Pancreas (tissue), 10 donors: ENCODE results near the gene SLC7A4. TPM values are rescaled to one million over a fixed set of nuclear protein-coding genes. Genes with fewer than 3 reads are reported as not detected.
A peak's percentile ranks its signal among the peaks of the same experiment; 100 is the strongest.

ENCODE experiments used
- ATAC-seq, 4 donors: fragments of 200-7000 bp; cut with Tn5 transposase; one replicate each; pipeline versions ENCODE4 v1.8.0 to v1.9.1; 2020; ENCODE audit warnings: mild to moderate bottlenecking in 4 of 4, moderate library complexity in 4 of 4
- DNase-seq, 6 donors: peaks; one replicate each; pipeline ENCODE4 v3.0.0-alpha.2; 2020
- FAIRE-seq: peaks from 2 replicates; lab custom pipeline; 2012; peaks lifted over from hg19 to GRCh38; lab: Jason Lieb, UNC
- H3K27ac ChIP-seq, 4 donors: fragments of 200-600 bp; sonication (generic); 1 replicate in 3 of 4; 2 replicates in 1 of 4; pipeline versions ENCODE4 v1.5.0 to v1.8.0; 2020
- H3K27me3 ChIP-seq, 4 donors: fragments of 200-600 bp; one replicate each; pipeline ENCODE4 v1.8.0; 2021
- H3K36me3 ChIP-seq, 3 donors: fragments of 200-600 bp; sonication (generic) in 1 of 3; one replicate each; pipeline versions ENCODE4 v1.5.0 to v1.8.0; 2020 to 2021
- H3K4me1 ChIP-seq, 3 donors: fragments of 200-600 bp; one replicate each; pipeline ENCODE4 v1.8.0; 2021
- H3K4me3 ChIP-seq, 4 donors: fragments of 200-600 bp; sonication (generic) in 2 of 4; one replicate each; pipeline versions ENCODE4 v1.5.0 to v1.8.0; 2020 to 2021
- H3K9me3 ChIP-seq, 4 donors: fragments of 200-600 bp; one replicate each; pipeline ENCODE4 v1.8.0; 2021
- WGBS, 2 donors: extraction: QIAGEN DNeasy Blood & Tissue Kit; methylation state at CpG; one replicate each; pipeline ENCODE4 v1.1.7; 2013; 5-methylcytosine and 5-hydroxymethylcytosine counted together
- intact Hi-C, 3 donors: fragments of 100-400 bp; cut with DNase I; formaldehyde crosslinking; loops; one replicate each; pipeline versions ENCODE4 v1.11.1 to v1.14.2; 2022
- polyA plus RNA-seq, 2 donors: library from polyadenylated mRNA; stranded (reverse); fragments of 200-250 nt; gene quantifications; one replicate each; pipeline ENCODE4 v1.2.3, GENCODE V29; 2013
- total RNA-seq, 6 donors: library from RNA; stranded (reverse); fragmentation: NEBNext Ultra II Directional in 4 of 6; extraction: Animal tissue kit (Norgen Biotek cat#: 25700) in 4 of 6; gene quantifications; one replicate each; pipeline versions ENCODE4 v1.2.1 to v1.2.4, GENCODE V29; 2021 to 2023
- TF ChIP-seq, protein P1 (sequence below), 4 donors: fragments of 200-600 bp; sonication (generic) in 3 of 4; IDR thresholded peaks; one replicate each; pipeline versions ENCODE4 v1.5.0 to v1.8.0; 2021; ENCODE audit warnings: antibody characterized with exemption in 4 of 4
- donor health status: healthy with polysubstance abuse.
- donor health status: DM: no; HTN: no; CAD: no; lungs with moderate emphysema.
- donor health status: DM: no; HTN: no; CAD: no.
- donor health status: control.
- donor health status: control.
- donor health status: Bipolar disorder and iron deficiency.
- donor health status: DM: yes; HTN: yes; CAD: no.
- donor health status: DM: no; HTN: no; CAD: no.
- donor health status: DM: no; HTN: no; CAD: no.
- donor health status: DM: yes; HTN: yes; CAD: no.

Gene SLC7A4
- total and polyA plus RNA-seq, 8 donors = 0.09 to 1.4 (median 0.20) TPM; not detected in 1

DNA sequence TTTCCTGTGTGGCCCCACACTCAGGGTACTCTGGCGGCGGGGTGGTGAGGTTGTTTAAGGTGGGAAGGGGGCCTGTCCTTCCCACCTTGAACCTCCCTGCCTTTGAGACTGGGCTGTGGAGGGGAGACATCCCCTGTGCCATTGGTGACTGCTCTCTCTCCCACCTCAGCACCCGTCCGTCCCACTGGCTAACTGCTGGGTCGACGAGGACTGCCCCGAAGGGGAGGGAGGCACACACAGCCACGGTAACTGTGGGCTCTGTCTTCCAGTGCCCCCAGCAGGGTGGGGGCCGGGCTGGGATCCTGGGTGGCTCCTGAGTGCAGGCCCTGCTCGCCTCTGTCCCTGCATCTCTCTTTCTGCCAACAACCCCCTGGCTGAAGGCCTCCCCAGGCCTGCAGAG, 9.9 kb downstream of the SLC7A4 start:
- intact Hi-C loops = loop anchor here in 1 of 3 donors (10.0 kb wide), 1 partner anchor 52 kb away; no protein-coding TSS in a partner anchor
- Histone ChIP-seq H3K27me3 (no peaks in the 10 kb centered on the region), H3K36me3 (no peaks in the 10 kb centered on the region), H3K27ac (no peak overlapping the region), H3K9me3 (no peaks in the 10 kb centered on the region), H3K4me3 (no peak overlapping the region), H3K4me1 (no peaks in the 10 kb centered on the region)
- DNase-seq (peak in 1 of 6 donors; percentile 38), ATAC-seq (no peak), FAIRE-seq (no peak)
- WGBS, 2 donors = 59 to 64% methylated on average over 10 of the region's 10 CpGs
- TF ChIP-seq, protein P1, sequence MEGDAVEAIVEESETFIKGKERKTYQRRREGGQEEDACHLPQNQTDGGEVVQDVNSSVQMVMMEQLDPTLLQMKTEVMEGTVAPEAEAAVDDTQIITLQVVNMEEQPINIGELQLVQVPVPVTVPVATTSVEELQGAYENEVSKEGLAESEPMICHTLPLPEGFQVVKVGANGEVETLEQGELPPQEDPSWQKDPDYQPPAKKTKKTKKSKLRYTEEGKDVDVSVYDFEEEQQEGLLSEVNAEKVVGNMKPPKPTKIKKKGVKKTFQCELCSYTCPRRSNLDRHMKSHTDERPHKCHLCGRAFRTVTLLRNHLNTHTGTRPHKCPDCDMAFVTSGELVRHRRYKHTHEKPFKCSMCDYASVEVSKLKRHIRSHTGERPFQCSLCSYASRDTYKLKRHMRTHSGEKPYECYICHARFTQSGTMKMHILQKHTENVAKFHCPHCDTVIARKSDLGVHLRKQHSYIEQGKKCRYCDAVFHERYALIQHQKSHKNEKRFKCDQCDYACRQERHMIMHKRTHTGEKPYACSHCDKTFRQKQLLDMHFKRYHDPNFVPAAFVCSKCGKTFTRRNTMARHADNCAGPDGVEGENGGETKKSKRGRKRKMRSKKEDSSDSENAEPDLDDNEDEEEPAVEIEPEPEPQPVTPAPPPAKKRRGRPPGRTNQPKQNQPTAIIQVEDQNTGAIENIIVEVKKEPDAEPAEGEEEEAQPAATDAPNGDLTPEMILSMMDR (IDR thresholded peaks at IDR 0.05) = no peak

DNA sequence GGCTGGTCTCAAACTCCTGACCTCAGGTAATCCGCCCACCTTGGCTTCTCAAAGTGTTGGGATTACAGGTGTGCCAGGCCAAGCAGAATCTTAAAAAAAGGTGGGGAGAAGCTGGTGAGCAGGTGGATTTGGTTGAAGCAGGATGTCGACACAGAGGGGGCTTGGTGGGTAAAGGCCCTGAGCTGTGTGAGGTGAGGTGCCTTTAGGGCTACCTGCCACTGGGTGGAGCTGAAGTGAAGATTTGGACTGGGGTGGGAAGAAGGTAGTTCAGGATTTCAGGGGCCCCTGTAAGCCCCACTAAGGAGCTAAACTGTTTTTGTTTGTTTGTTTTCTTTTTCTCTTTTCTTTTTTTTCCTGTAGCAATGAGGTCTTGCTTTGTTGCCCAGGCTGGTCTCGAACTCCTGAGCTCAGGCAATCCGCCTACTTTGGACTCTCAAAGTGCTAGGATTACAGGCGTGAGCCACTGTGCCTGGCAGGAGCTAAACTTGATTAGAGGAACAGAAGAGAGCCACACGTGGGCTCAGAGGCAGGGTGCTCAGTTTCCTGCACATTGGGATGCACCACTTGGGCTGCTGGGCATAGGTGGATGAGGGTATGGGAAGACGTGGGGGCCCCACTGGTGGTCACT, 11.4 kb downstream of the SLC7A4 start:
- Histone ChIP-seq H3K9me3 (no peaks in the 10 kb centered on the region), H3K4me3 (no peak overlapping the region), H3K27me3 (no peaks in the 10 kb centered on the region), H3K4me1 (no peaks in the 10 kb centered on the region), H3K27ac (no peak overlapping the region), H3K36me3 (no peaks in the 10 kb centered on the region)
- DNase-seq (peak in 1 of 6 donors; percentile 1), FAIRE-seq (no peak), ATAC-seq (no peak)
- 44 to 47% methylated on average over 7 of the region's 7 CpGs for WGBS, 2 donors
- TF ChIP-seq, protein P1 (IDR thresholded peaks at IDR 0.05) = no peak
- intact Hi-C loops = loop anchor here in 1 of 3 donors (10.0 kb wide), 1 partner anchor 54 kb away; no protein-coding TSS in a partner anchor

DNA sequence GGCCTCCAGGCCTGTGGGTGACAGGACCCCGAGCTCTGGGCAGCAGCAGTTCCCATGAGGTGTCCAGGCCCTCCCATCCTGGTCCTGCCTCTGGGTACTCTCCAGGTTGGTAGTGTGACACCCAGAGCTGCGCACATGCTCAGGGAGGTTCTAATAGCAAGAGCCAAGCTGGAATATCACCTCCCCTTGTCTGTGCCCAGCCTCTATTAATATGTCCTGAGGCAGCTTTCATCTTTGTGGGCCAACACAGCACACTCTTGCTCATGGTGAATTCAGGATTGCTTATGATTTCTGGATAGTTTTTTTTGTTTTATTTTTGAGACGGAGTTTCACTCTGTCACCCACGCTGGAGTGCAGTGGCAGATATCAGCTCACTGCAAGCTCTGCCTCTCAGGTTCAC, 14.0 kb downstream of the SLC7A4 start:
- Histone ChIP-seq H3K36me3 (no peaks in the 10 kb centered on the region), H3K27me3 (no peaks in the 10 kb centered on the region), H3K27ac (no peak overlapping the region), H3K9me3 (no peaks in the 10 kb centered on the region), H3K4me3 (no peak overlapping the region), H3K4me1 (peaks cover 0 to 8% (median 0%) of the 10 kb centered on the region in 3 donors)
- WGBS, 2 donors = 83 to 91% methylated on average over 4 of the region's 4 CpGs
- peak in 1 of 6 donors; percentile 24 for DNase-seq
- FAIRE-seq = no peak
- ATAC-seq = no peak
- intact Hi-C loops = no loop called here
- TF ChIP-seq, protein P1 (IDR thresholded peaks at IDR 0.05) = no peak

DNA sequence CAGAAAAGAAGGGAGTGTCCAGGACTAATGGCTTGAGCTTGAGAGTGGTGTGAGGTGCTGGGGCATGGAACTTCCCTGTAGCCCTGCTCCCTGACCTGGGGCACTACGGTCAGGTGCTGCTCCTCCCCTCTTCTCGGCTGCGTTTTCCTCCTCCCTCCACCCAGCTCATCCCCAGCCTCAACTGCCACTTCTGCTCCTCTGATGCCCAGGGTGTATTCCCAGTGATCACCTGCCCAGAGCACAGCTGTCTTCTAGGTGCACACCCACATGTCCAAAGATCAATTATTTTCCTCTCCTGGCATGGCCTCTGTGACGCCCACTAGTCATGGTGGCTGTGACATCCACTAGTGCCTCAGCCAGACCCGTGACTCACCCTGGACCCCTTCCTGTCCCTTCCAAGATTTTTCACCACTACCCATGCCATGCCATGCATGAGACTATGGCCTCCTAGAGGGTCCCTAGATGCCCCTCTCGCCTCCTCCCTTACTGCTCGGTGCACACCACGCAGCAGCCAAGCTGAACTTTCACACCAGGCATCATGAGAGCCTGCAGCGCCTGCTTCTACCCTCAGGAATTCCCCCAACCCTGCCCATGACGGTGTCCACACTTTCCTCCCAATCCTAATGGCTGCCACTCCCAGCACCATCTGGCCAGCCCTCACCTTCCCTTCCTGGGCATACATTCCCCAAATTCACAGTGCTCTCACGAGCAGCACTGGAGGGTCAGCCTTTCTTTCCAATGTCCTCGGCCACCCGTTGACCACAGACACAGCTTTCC, 15.5 kb downstream of the SLC7A4 start:
- no peaks in the 10 kb centered on the region for H3K9me3 ChIP-seq
- peak in 1 of 6 donors; percentile 14 for DNase-seq
- no peak for FAIRE-seq
- TF ChIP-seq, protein P1 (IDR thresholded peaks at IDR 0.05) = no peak
- no peak for ATAC-seq
- H3K4me3 ChIP-seq = no peak overlapping the region
- no peak overlapping the region for H3K27ac ChIP-seq
- 60 to 74% methylated on average over 13 of the region's 13 CpGs for WGBS, 2 donors
- peaks cover 0 to 8% (median 0%) of the 10 kb centered on the region in 3 donors for H3K4me1 ChIP-seq
- intact Hi-C loops = no loop called here
- no peaks in the 10 kb centered on the region for H3K36me3 ChIP-seq
- no peaks in the 10 kb centered on the region for H3K27me3 ChIP-seq
